Neural cell (in vitro differentiated cells): ENCODE measurements around the gene CADPS2.

Experiments used
- CTCF ChIP-seq: fragments of 450-650 bp; IDR thresholded peaks from 2 replicates; pipeline ENCODE4 v1.5.1; 2014; ENCODE audit warnings: antibody characterized with exemption, mild to moderate bottlenecking, moderate library complexity; ENCODE audit not compliant: poor library complexity, severe bottlenecking
- EP300 ChIP-seq: fragments of 450-650 bp; conservative IDR thresholded peaks from 2 replicates; pipeline ENCODE4 v1.6.1; 2014; ENCODE audit warnings: antibody characterized with exemption, mild to moderate bottlenecking, moderate library complexity; ENCODE audit not compliant: poor library complexity, severe bottlenecking
- EZH2 ChIP-seq: fragments of 200-600, 300-800 bp; shearing (Covaris generic), sonication (generic); IDR thresholded peaks from 2 replicates; pipeline ENCODE4 v1.6.1; 2014; ENCODE audit warnings: antibody characterized with exemption, low read length, borderline replicate concordance, mild to moderate bottlenecking; ENCODE audit not compliant: insufficient read depth, poor library complexity, severe bottlenecking
- SMC3 ChIP-seq: fragments of 450-650 bp; conservative IDR thresholded peaks from 2 replicates; pipeline ENCODE4 v1.6.1; 2014; ENCODE audit warnings: antibody characterized with exemption, mild to moderate bottlenecking, moderate library complexity; ENCODE audit not compliant: poor library complexity

DNA sequence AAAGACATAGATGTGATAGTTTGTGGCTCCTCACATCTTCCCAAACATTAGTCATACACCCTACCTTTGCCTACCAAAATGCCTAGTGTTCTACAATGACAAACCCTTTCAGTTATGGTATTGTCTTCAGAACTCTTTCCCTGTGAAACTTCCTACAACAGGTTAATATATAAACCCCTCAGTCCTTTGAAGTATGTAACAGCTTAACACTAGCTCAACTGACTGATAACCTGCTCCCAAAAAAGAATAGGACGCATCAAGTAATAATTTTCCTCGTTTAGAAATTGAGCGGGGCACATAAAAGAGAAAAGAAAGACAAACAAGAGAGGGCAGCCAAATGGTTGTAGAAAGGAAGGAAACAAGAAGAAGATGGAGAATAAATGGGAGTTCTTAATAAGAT is 133.7 kb downstream of the CADPS2 start:
- TF ChIP-seq CTCF (no peak), EP300 (no peak), SMC3 (no peak), EZH2 (no peak)
